HG03460 (cell line): Measurements from ENCODE around the gene ANXA4.

Experiments
- ATAC-seq: cut with Tn5 transposase; IDR thresholded peaks from one replicate; pipeline ENCODE4 v1.9.1; 2021; ENCODE audit not compliant: unreplicated experiment

Gene ANXA4

GRCh38 chr2:69837533-69837932, 95.6 kb downstream of the ANXA4 start:
- no peak for ATAC-seq

- ATAC-seq, result no peak
These were observed 102.1 kb downstream of the ANXA4 start for GRCh38 chr2:69843993-69844392.

GRCh38 chr2:69844560-69844959, 102.6 kb downstream of the ANXA4 start:
- ATAC-seq, result no peak

- no peak for ATAC-seq
These were observed 104.5 kb downstream of the ANXA4 start for GRCh38 chr2:69846182-69847067.

GRCh38 chr2:69847068-69847828, 105.3 kb downstream of the ANXA4 start:
- no peak for ATAC-seq

GRCh38 chr2:69848186-69848790, 106.4 kb downstream of the ANXA4 start:
- ATAC-seq, result no peak

- no peak for ATAC-seq
These were observed 116.3 kb downstream of the ANXA4 start for GRCh38 chr2:69858261-69858660.

GRCh38 chr2:69863298-69863697, 121.4 kb downstream of the ANXA4 start:
- no peak for ATAC-seq
